Stomach smooth muscle (tissue), 2 donors: ENCODE measurements around the gene SAT1.

ENCODE experiments used
- H3K27ac ChIP-seq: one replicate; pipeline ENCODE4 v1.7.0; 2013; ENCODE audit warnings: mild to moderate bottlenecking, low read length, inconsistent platforms
- H3K27me3 ChIP-seq, 2 donors: one replicate each; pipeline ENCODE4 v1.7.0; 2013; ENCODE audit warnings: low read length in 2 of 2; ENCODE audit not compliant: insufficient read depth in 2 of 2, control insufficient read depth in 1 of 2
- H3K36me3 ChIP-seq, 2 donors: one replicate each; pipeline ENCODE4 v1.7.0; 2013; ENCODE audit warnings: low read length in 2 of 2; ENCODE audit not compliant: control insufficient read depth in 2 of 2, insufficient read depth in 2 of 2
- H3K4me1 ChIP-seq: one replicate; pipeline ENCODE4 v1.7.0; 2013; ENCODE audit warnings: low read length; ENCODE audit not compliant: control insufficient read depth, insufficient read depth
- H3K4me3 ChIP-seq, 2 donors: one replicate each; pipeline ENCODE4 v1.7.0; 2013; ENCODE audit warnings: low read length in 2 of 2
- H3K9ac ChIP-seq, 2 donors: one replicate each; pipeline ENCODE4 v1.7.0; 2013; ENCODE audit warnings: low read length in 2 of 2, mild to moderate bottlenecking in 1 of 2
- H3K9me3 ChIP-seq, 2 donors: one replicate each; pipeline ENCODE4 v1.7.0; 2013; ENCODE audit warnings: low read length in 2 of 2; ENCODE audit not compliant: control insufficient read depth in 2 of 2
- donor health status: healthy.
- donor health status: Pancreatic carcinoma.

Gene SAT1

GRCh38 chrX:23789386-23790154 lies 6.6 kb downstream of the SAT1 start:
- Histone ChIP-seq H3K27me3 (no peaks in the 10 kb centered on the region), H3K4me1 (no peaks in the 10 kb centered on the region), H3K9me3 (no peaks in the 10 kb centered on the region), H3K36me3 (peaks cover 6 to 10% of the 10 kb centered on the region in 2 donors), H3K4me3 (no peak overlapping the region), H3K27ac (no peak overlapping the region), H3K9ac (no peak overlapping the region)

GRCh38 chrX:23790155-23790497 lies 7.2 kb downstream of the SAT1 start:
- Histone ChIP-seq H3K27ac (no peak overlapping the region), H3K4me1 (no peaks in the 10 kb centered on the region), H3K36me3 (peaks cover 5 to 6% of the 10 kb centered on the region in 2 donors), H3K27me3 (no peaks in the 10 kb centered on the region), H3K9me3 (no peaks in the 10 kb centered on the region), H3K9ac (no peak overlapping the region), H3K4me3 (no peak overlapping the region)

GRCh38 chrX:23792861-23793553 lies 10.0 kb downstream of the SAT1 start:
- Histone ChIP-seq H3K9ac (no peak overlapping the region), H3K4me3 (no peak overlapping the region), H3K36me3 (no peaks in the 10 kb centered on the region), H3K4me1 (no peaks in the 10 kb centered on the region), H3K27me3 (peaks cover 0 to 2% of the 10 kb centered on the region in 2 donors), H3K27ac (no peak overlapping the region), H3K9me3 (no peaks in the 10 kb centered on the region)

- no peaks in the 10 kb centered on the region for H3K36me3 ChIP-seq
- H3K27me3 ChIP-seq = peaks cover 0 to 2% of the 10 kb centered on the region in 2 donors
- H3K4me3 ChIP-seq = no peak overlapping the region
- no peaks in the 10 kb centered on the region for H3K4me1 ChIP-seq
- H3K9ac ChIP-seq = no peak overlapping the region
- no peaks in the 10 kb centered on the region for H3K9me3 ChIP-seq
- H3K27ac ChIP-seq = no peak overlapping the region
These were observed 12.2 kb downstream of the SAT1 start for GRCh38 chrX:23795221-23795620.

GRCh38 chrX:23797371-23798128 lies 14.6 kb downstream of the SAT1 start:
- H3K9ac ChIP-seq = no peak overlapping the region
- no peaks in the 10 kb centered on the region for H3K4me1 ChIP-seq
- H3K4me3 ChIP-seq = no peak overlapping the region
- H3K9me3 ChIP-seq = no peaks in the 10 kb centered on the region
- H3K36me3 ChIP-seq = no peaks in the 10 kb centered on the region
- H3K27me3 ChIP-seq = peaks cover 0 to 2% of the 10 kb centered on the region in 2 donors
- no peak overlapping the region for H3K27ac ChIP-seq

- Histone ChIP-seq H3K27ac (no peak overlapping the region), H3K27me3 (peaks cover 0 to 2% of the 10 kb centered on the region in 2 donors), H3K9ac (no peak overlapping the region)
These were observed 16.6 kb downstream of the SAT1 start for GRCh38 chrX:23799469-23800065.

GRCh38 chrX:23802431-23802830 lies 19.5 kb downstream of the SAT1 start:
- no peak overlapping the region for H3K9ac ChIP-seq
- H3K36me3 ChIP-seq = no peaks in the 10 kb centered on the region
- H3K27ac ChIP-seq = no peak overlapping the region
- no peaks in the 10 kb centered on the region for H3K4me1 ChIP-seq
- H3K4me3 ChIP-seq = no peak overlapping the region
- H3K9me3 ChIP-seq = no peaks in the 10 kb centered on the region
- no peaks in the 10 kb centered on the region for H3K27me3 ChIP-seq

More at GRCh38 chrX:23799469-23800065, 16.6 kb downstream of the SAT1 start:
- no peaks in the 10 kb centered on the region for H3K36me3 ChIP-seq
- H3K4me1 ChIP-seq = no peaks in the 10 kb centered on the region
- H3K4me3 ChIP-seq = no peak overlapping the region
- H3K9me3 ChIP-seq = no peaks in the 10 kb centered on the region

- no peak overlapping the region for H3K4me3 ChIP-seq
- H3K27me3 ChIP-seq = no peaks in the 10 kb centered on the region
- no peaks in the 10 kb centered on the region for H3K36me3 ChIP-seq
- H3K9ac ChIP-seq = no peak overlapping the region
- no peak overlapping the region for H3K27ac ChIP-seq
- no peaks in the 10 kb centered on the region for H3K4me1 ChIP-seq
- H3K9me3 ChIP-seq = no peaks in the 10 kb centered on the region
These were observed 21.0 kb downstream of the SAT1 start for GRCh38 chrX:23803931-23804381.

GRCh38 chrX:23804578-23804977 lies 21.6 kb downstream of the SAT1 start:
- Histone ChIP-seq H3K36me3 (no peaks in the 10 kb centered on the region), H3K4me3 (no peak overlapping the region), H3K9me3 (no peaks in the 10 kb centered on the region), H3K27ac (no peak overlapping the region), H3K27me3 (no peaks in the 10 kb centered on the region), H3K9ac (no peak overlapping the region), H3K4me1 (no peaks in the 10 kb centered on the region)

GRCh38 chrX:23805389-23805788 lies 22.4 kb downstream of the SAT1 start:
- H3K27me3 ChIP-seq = no peaks in the 10 kb centered on the region
- H3K9me3 ChIP-seq = no peaks in the 10 kb centered on the region
- no peak overlapping the region for H3K9ac ChIP-seq
- H3K36me3 ChIP-seq = no peaks in the 10 kb centered on the region
- no peaks in the 10 kb centered on the region for H3K4me1 ChIP-seq
- H3K4me3 ChIP-seq = no peak overlapping the region
- no peak overlapping the region for H3K27ac ChIP-seq
